ENCODE measurements around the gene RBL2.
"Not testable (repeated sequence)": the region's sequence is repeated elsewhere in the genome, so short reads cannot be mapped to it uniquely, and the experiment has no call there.

RBL2 gene

DNA sequence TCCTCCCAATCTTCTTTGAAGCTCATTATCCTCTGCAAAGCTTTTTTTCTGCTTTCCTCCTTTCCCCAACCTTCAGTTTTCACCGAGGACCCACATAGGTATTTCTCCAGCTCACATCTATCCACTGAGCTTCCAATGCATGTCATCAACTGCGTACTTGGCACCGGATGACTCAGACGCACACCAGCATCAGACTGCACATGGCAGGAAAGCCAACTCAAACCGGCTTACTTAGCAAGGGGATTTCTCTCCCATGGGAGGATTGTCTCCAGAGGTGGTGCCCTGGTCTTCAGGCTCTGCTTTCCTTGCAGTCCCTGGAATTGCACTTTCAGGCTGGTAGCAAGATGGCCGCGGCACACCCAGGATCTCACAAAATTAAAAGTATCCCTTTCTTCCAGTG lies 70.4 kb downstream of the RBL2 start:
- no peak for DNase-seq (ENCODE audit: low read depth)

DNA sequence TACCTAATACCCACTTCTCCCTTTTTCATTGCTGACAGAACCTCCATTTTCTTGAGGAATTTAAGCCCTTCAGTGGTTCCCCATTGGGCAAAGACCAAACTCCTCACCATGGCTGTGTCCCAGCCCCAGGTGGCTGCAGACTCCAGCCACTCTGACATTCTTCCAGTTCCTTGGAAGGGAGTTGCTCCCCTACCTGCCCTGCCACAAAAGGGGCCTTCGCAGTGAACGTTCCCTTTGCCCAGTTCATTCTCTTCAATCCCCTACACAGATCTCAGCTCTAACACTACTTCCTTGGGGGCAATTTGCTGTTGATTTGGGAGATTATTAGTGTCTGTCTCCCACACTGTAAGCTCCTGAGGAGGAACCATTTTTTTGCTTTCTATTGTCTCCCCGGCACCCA lies 72.0 kb downstream of the RBL2 start:
- no peak for DNase-seq (ENCODE audit: low read depth)

GRCh38 chr16:53507464-53508179 lies 73.4 kb downstream of the RBL2 start:
- no peak for DNase-seq (ENCODE audit: low read depth)

- peak; percentile 60 for DNase-seq (ENCODE audit: low read depth)
These were observed 75.8 kb downstream of the RBL2 start for GRCh38 chr16:53509906-53510703.

GRCh38 chr16:53510704-53511070 lies 76.4 kb downstream of the RBL2 start:
- no peak for DNase-seq (ENCODE audit: low read depth)

DNA sequence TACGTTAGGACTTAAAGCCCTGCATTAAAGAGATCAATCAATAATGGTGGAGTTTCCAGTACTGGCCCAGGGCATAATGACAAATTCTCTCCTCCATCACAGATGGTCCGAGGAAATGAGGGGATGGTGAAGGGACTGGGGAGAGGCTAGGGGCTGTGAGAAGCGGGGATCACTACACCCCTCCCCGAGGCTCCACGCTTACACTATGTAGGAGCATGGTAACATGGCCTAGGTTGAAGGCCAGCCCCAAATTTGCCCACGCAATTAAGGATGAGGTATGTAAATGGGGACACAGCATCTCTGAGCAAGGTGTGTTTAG lies 76.8 kb downstream of the RBL2 start:
- no peak for DNase-seq (ENCODE audit: low read depth)

DNA sequence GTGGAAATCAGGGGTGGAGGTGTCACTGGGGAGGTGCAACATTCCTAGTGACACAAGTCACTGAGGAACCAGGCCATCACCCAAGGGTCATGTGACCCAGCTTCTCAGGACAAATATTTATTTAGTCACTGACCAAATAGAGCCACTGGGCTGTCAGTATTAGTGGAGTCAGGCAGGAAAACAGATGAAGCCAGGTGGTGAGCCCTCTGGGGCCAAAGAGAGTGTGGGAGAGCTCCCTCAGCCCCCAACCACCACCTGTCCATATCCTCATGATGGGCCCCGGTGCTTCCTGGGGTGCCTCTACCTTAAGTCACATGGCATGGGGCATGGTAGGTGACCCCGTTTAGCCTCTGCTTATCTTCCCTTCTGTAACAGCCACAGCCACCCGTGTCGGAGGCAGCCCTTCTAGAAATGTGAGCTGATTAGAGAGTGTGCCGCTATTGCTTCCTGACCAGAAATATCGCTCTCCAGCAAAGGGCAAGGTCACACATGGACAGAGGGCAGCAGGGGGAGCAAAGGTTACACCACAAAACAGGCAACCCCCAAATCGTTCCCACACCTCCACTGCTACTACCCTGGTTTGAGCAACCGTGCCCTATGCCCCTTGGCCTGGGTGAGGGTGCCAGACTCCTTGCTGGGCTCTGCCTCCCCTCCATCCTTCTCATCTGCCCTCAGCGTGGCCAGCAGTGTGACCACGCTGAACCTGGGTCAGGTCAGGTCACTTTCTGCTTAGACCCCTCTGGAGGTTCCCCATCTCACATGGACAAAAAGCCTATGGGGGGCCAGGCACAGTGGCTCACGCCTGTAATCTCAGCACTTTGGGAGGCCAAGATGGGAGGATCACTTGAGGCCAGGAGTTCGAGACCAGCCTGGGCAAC lies 77.4 kb downstream of the RBL2 start:
- DNase-seq (ENCODE audit: low read depth) = no peak

DNA sequence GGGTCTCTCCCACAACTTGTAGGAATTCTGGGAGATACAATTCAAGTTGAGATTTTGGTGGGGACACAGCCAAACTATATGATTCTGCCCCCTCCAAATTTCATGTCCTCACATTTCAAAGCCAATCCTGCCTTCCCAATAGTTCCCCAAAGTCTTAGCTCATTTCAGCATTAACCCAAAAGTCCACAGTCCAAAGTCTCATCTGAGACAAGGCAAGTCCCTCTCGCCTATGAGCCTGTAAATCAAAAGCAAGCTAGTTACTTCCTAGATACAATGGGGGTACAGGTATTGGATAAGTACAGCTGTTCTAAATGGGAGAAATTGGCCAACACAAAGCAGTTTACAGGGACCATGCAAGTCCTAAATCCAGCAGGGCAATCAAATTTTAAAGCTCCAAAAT lies 78.5 kb downstream of the RBL2 start:
- not testable (repeated sequence) for DNase-seq (ENCODE audit: low read depth)

- DNase-seq (ENCODE audit: low read depth) = no peak
These were observed 81.0 kb downstream of the RBL2 start for GRCh38 chr16:53515259-53515658.

GRCh38 chr16:53515811-53516210 lies 81.5 kb downstream of the RBL2 start:
- DNase-seq (ENCODE audit: low read depth) = no peak

GRCh38 chr16:53517851-53518250 lies 83.6 kb downstream of the RBL2 start:
- no peak for DNase-seq (ENCODE audit: low read depth)

- peak; percentile 58 for DNase-seq (ENCODE audit: low read depth)
These were observed 84.5 kb downstream of the RBL2 start for GRCh38 chr16:53518550-53519416.

GRCh38 chr16:53519417-53520091 lies 85.3 kb downstream of the RBL2 start:
- no peak for DNase-seq (ENCODE audit: low read depth)

DNA sequence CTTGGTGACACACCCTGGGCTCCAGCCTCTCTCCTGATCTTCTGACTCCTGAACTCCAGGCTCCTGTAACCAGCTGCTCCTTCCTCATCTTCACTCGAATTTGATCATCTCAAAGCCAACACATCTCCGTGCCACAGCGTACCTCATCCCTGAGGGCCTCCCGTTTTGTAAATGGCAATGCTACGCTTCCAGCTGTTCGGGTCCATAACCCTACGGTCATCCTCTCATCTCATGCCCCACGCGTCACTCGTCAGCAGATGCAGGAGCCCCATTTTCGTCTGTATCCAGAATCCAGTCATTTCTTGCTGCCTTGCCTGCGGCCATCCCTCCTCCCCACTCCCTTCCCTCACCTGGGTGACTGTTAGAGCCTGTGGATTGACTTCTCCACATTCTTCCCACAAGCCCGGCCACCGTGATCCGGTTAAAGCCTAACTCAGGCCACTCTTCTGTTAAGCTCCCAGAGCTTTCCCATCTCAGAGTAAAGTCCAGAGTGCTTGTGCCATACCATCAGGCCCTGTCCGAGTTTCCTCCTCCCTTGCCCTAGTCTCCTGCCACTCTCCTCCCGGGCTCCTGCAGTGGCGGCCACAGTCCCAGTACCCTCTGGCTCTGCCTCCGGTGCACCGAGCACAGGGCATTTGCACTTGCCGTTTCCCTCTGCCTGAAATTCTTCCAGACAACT lies 89.0 kb downstream of the RBL2 start:
- no peak for DNase-seq (ENCODE audit: low read depth)

GRCh38 chr16:53523971-53524548 lies 89.8 kb downstream of the RBL2 start:
- DNase-seq (ENCODE audit: low read depth) = no peak

DNA sequence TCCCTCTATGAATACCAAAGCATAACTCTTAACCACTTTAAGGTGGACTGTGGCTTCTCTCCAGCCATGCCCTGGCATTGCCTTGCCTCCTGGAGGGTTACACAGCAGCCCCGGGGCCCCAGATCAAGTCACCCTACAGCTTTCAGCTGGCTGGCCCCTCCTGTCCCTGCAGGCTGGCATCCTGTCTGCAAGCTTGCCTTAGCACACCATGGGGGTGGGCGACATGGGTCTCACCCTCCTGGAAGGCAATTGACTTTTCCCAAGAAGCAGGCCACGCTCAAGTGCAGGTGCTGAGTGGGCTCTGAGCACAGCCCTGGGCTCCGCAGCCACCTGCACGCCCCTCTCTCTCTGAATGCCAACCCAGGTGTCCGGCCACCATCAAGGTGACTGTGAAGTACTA lies 94.5 kb downstream of the RBL2 start:
- DNase-seq (ENCODE audit: low read depth) = no peak

GRCh38 chr16:53529513-53529912 lies 95.2 kb downstream of the RBL2 start:
- no peak for DNase-seq (ENCODE audit: low read depth)

- DNase-seq (ENCODE audit: low read depth) = no peak
These were observed 95.8 kb downstream of the RBL2 start for GRCh38 chr16:53530046-53530445.

DNA sequence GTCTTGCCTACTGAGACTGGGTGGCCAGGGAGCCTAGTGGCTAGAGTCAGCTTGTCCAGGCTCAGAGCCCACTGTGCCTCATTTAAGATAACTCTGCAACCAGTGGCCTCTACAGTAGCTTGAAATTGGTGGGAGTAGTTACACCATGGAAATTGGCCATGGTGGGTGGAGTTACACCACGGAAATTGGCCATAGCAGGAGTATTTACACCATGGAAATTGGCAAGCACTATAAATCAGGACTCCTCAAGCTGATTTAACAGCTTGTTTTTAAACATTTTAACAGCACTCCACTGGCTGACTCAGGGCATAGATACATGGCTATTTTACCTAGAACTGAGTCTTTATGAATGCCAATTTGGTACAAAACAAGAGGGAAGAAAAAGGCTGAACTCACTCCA lies 96.5 kb downstream of the RBL2 start:
- DNase-seq (ENCODE audit: low read depth) = no peak

- no peak for DNase-seq (ENCODE audit: low read depth)
These were observed 99.9 kb downstream of the RBL2 start for GRCh38 chr16:53534206-53534605.
